T-helper 1 cell treated with Interleukin-12 subunit alpha and Interleukin-12 subunit beta and Interleukin-4 antibody, amounts not matched to agents 30 ng/mL and 1 ng/mL, for 36 hours (primary cell): ENCODE data around the gene AP4S1. TPM values are rescaled to one million over a fixed set of nuclear protein-coding genes. Genes with fewer than 3 reads are reported as not detected.
"Not testable (repeated sequence)": the region's sequence is repeated elsewhere in the genome, so short reads cannot be mapped to it uniquely, and the experiment has no call there.

ENCODE experiments used
- intact Hi-C: fragments of 100-400 bp; cut with micrococcal nuclease; formaldehyde crosslinking; loops from one replicate; pipeline ENCODE4 v1.15.1; 2024
- total RNA-seq: library from RNA; stranded (reverse); gene quantifications from 2 replicates; pipeline ENCODE4 v1.2.3, GENCODE V29; 2022

Gene AP4S1
- total RNA-seq, 1 donor from 2014 or later: 8.1 TPM

DNA sequence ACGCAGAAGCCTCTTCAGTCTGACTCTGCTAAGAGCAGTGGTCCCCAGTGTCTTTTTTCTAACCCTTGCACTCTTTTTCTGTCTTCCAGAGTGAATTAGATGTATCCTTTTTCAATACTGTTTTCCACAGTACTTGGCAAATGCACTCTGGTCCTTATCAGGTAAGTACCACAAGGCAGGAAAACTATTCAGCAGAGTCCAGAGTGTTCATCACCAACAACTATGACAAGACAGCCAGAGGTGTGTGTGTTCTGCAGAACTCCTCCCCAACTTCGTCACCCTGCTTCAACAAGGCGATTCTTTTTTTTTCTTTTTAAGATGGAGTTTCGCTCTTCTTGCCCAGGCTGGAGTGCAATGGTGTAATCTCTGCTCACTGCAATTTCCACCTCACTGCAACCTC lies 55.0 kb downstream of the AP4S1 start:
- intact Hi-C loops: loop anchor here (10.0 kb wide), 1 partner anchor 196 kb away; no protein-coding TSS in a partner anchor

DNA sequence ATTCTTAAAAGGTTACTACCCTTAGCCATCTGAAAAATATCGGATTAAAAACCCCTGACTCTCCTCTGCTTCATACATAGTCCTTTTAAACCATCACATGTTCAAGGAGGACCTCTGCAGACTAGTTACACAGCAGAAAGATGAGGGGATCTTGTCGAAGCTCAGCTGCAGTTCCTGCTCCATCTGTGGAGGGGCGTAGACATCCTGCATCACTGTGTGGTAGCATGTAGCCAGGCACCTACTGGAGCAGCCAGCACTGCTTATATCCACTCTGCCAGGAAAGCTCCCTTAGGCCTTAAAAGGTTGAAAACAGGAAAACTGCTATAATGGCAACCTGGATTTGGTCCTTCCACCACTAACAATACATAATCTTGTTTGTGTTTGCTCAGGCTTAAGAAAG lies 58.3 kb downstream of the AP4S1 start:
- intact Hi-C loops: loop anchor here (10.0 kb wide), 1 partner anchor 199 kb away; no protein-coding TSS in a partner anchor

DNA sequence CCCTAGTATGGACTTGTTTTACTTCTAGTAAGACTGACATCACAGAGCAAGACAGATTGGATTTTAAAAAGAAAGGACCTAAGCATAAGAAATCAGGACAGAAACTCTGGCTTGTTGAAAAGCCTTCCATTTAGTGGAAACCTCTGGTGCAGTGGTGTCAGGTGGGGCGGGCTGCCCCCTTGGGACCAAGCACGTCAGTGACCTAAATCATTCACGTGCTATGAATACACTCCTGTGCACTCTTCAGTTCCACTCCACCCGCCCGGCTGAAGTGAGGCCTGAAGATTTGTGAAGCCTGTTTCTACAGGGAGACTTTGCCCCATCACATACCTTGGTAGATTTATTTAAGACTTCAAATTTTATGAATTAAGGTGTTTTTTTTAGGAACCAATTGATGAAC lies 58.9 kb downstream of the AP4S1 start:
- intact Hi-C loops: loop anchor here (10.0 kb wide), 1 partner anchor 200 kb away; no protein-coding TSS in a partner anchor

DNA sequence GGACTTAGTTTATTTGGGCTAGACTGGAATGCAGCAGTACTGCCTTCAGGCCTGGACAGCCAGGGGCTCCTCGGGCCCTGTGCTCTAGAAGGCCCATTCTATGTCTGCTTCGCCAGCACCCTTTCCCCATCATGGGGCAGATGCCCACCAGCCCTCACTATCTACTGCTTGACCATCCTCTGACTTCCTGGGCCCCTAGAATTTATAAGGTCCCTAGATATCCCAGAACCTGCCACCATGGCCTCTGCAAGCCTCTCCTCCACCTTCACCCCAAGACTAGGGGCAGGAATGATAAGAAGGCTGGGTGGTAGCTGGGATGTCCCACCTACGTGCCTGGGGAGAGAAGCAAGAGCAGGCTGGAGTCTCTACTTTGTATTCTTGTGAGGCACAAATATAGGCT lies 59.6 kb downstream of the AP4S1 start:
- intact Hi-C loops: loop anchor here (10.0 kb wide), 1 partner anchor 200 kb away; no protein-coding TSS in a partner anchor

DNA sequence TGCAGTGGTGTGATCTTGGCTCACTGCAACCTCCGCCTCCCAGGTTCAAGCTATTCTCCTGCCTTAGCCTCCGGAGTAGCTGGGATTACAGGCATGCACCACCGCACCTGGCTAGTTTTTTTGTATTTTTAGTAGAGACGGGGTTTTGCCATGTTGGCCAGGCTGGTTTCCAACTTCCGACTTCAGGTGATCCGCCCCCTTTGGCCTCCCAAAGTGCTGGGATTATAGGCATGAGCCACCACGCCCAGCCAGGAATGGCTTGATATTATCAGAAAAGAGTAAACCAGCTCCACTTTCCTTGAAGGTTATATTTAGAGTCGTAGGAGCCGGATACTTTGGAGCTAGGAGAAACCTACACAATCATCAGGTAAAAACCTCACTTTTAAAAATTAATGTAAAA lies 61.0 kb downstream of the AP4S1 start:
- intact Hi-C loops: loop anchor here (10.0 kb wide), 1 partner anchor 202 kb away; no protein-coding TSS in a partner anchor

DNA sequence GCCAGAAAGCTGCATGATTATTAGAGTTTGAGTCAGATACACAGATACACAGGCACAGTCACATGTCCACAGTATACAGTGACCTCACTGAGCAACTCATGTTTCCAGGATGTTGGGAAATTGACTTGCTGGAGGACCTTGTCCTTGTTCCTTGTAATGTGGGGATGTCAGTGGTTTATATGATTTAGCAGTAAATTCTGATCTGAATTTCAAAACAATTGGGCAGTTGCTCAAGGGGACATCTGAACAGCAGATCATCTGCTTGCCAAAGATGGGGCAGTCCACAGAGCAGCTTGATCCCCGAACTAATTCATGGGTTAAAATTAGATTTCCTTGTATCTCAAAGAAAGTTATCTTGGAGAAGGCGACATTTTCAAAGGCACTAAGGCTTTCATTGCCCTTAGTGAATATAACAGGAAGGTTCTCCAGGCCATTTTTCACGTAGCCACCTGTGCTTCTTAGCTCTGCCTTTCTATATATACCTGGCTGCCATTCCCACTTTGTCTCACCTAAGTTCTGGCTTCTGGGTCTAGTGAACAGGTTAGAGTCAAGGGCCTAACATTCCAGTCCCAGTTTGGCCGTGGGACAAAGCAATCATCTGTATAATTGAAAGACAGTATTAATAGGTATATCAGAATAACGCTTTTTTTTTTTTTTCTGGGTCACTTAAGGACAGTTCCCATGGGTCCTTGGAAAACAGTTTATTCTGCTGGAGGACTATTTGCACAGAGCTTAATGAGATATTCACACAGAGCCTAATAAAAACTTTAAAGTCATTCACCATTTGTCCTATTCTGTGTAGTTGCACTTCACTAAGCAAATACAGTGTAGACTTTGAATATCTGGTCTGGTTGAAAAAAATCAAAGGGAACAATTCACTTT lies 65.7 kb downstream of the AP4S1 start:
- intact Hi-C loops: no loop called here

DNA sequence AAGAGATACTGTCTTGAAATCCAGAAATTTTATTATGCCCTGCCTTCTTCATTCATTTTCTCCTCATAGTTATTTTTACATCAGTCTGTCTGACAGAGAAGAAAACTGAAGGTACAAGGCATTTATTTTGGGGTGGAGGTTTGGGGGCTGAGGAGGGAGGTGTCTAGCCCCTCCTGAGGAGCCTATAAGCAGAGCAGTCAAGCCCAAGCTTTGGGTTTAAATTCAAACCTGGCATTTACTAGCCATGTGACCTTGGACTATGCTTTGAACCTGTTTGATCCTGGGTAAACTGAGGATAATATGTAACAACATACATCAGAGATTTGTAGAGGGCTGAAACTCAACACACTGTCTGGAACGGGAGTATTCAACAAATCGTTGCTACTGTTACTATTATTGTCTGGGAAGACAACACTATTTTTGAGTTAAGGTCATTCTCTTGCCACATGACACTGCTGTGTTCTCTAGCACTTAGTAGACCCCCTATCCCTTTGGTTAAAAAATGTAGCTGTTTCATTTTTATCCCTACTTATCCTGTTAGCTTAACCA lies 66.8 kb downstream of the AP4S1 start:
- intact Hi-C loops: no loop called here

DNA sequence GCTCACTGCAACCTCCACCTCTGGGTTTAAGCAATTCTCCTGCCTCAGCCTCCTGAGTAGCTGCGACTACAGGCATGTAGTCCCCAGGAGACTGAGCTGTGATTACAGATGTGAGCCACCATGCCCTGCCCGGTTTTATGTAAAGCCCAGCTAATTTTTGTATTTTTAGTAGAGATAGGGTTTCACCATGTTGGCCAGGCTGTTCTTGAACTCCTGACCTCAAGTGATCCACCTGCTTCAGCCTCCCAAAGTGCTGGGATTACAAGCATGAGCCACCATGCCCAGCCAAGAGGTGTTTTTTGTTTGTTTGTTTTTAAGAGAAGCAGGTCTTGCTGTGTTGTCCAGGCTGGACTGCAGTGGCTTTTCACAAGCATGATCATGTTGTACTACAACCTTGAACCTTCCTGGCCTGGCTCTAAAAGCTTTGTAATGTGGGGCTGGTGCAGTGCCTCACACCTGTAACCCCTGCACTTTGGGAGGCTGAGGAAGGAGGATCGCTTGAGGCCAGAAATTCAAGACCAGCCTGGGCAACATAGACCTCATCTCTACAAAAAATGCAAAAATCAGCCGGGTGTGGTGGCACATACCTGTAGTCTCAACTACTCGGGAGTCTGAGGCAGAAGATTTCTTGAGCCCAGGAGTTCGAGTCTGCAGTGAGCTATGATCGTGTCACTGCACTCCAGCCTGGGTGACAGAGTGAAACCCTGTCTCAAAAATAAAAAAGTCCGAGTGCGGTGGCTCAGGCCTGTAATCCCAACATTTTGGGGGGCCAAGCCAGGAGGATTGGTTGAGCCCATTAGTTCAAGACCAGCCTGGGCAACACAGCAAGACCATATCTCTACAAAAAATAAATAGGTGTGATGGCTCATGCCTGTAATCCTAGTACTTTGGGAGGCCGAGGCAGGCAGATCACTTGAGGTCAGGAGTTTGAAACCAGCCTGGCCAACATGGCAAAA lies 68.7 kb downstream of the AP4S1 start:
- intact Hi-C loops: not testable (repeated sequence)

DNA sequence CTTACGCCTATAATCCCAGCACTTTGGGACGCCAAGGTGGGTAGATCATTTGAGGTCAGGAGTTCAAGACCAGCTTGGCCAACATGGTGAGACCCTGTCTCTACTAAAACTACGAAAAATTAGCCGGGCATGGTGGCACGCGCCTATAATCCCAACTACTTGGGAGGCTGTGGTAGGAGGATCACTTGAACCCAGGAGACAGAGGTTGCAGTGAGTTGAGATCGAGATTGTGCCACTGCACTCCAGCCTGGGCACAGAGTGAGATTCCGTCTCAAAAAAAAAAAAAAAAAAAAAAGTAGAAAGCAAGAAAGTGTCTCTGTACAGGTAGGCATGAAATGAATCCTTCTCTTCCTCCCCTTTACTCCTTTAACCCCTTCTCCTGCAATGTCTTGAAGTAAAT lies 70.4 kb downstream of the AP4S1 start:
- intact Hi-C loops: not testable (repeated sequence)

DNA sequence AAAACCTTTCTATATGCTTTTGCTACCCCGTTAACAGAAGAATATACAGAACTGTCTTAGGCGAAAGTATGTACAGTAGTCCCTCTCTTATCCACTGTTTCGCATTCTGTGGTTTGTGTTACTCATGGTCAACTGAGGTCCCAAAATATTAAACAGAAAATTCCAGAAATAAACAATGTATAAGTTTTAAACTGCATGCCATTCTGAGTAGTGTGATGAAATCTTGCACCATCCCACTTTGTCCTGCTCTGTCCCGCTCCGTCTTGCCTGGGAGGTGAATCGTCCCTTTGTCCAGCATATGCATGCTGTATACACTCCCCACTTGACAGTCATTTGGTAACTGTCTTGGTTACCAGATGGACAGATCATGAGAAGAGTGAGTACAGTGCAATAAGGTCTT lies 70.8 kb downstream of the AP4S1 start:
- intact Hi-C loops: no loop called here

DNA sequence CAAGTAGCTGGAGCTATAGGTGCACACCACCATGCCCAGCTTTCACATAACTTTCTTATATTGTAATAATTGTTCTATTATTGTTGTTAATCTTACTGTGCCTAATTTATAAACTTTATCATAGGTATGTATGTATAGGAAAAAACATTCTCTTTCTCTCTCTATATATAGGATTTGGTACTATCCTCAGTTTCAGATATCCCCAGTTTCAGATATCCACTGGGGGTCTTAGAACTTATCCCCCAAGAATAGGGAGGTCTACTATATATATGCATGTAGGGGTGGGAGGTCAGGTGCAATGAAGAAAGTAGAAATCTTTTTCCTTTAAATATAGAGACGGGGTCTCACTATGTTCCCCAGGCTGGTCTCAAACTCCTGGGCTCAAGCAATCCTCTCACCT lies 71.6 kb downstream of the AP4S1 start:
- intact Hi-C loops: no loop called here

DNA sequence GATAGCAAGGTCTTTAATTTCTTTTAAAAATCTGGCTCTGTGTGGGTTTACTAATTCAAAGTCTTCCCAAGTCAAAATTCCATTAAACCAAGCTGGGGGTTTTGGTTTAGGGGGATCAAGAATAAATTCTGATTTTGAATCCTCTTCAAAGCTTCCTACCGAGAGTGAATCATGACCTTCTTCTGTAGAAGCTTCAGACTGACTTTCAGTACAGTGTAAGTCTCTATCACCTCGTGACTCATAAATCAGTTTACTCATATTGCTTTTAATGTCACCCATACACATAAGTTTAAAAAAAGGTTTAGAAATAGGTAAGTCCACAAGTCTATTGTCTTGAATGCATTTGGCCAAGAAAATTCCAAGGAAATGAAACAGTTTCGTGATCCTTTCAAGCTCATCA lies 81.3 kb downstream of the AP4S1 start:
- intact Hi-C loops: no loop called here

DNA sequence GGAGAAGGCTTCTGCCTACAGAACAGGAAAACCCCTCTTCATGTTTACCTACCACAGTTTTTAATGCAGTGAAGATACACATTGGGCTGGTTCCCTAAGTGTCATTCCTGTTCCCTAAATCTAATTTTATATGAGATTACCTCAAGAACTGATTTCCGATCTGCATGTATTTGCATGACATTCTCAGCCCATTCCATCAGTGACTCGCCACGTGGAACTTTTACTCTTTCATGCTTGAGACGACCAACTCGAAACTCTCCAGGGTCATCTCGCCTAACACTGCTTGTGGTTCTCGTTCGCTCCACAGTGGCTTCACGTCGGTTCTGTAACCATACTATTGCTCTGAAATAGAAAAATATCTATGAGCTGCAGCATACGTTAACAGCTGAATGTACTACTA lies 83.8 kb downstream of the AP4S1 start:
- intact Hi-C loops: no loop called here

DNA sequence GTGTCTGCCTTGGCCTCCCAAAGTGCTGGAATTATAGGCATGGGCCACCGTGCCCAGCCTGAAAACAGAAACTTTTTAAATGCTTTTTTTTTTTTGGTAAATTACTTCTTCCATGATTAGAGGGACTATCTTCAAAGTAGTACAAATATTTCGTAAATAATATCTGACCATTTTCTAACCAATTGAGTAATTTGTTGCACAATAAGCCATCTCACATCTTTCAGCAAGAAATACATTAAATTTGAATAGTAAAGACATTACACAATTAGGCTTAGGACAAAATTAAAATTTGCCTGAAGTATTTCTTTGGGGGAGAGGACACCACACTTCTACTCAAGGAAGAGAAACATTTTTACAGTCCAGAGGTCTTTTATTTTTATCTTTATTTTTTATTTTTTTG lies 85.4 kb downstream of the AP4S1 start:
- intact Hi-C loops: no loop called here

DNA sequence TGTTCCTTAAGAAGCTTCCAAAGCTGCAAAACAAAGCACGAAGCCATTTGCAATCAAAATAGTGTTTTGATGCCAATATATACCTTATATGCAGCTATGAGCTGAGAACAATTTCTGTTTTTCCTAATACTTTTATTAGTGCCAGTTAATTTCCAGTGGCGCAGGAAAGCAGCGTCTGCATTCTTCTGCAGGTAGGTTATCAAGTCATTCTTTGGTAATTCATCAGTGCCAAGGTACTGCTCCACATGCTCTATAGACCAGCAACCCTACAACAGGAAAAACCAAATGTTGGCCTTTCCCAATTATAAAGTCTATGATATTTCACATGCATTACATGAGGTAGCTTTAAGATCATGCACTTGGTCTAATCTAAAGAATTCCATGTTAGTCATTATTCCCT lies 88.3 kb downstream of the AP4S1 start:
- intact Hi-C loops: no loop called here

DNA sequence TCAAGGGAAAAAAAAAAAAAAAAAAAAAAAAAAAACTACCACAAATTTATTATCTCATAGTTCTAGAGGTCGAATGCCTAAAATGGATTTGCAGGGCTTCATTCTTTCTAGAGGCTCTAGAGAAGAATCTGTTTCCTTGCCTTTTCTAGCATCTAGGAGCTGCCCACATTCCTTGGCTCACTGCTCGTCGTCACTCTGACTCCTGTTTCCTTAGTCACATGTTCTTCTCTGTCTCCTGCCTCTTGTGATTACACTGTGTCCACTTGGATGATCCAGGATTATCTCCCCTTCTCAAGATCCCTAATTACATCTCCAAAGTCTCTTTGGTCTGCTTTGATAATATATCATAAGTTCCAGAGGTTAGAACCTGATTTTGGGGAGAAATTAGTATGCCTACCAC lies 93.4 kb downstream of the AP4S1 start:
- intact Hi-C loops: no loop called here

DNA sequence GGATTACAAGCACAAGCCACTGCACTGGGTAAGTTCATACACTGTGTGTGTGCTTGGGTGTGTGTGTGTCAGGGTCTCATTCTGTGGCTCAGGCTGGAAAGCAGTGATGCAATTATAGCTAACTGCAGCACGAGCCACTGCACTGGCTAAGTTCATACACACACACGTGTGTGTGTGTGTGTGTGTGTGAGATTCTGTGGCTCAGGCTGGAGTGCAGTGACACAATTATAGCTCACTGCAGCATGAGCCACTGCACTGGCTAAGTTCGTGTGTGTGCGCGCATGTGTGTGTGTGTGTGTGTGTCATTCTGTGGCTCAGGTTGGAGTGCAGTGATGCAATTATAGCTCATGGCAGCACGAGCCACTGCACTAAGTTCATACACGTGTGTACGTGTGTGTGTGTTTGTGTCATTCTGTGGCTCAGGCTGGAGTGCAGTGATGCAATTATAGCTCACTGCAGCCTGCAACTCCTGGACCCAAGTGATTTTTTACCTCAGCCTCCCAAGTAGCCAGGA lies 96.7 kb downstream of the AP4S1 start:
- intact Hi-C loops: loop anchor here (10.0 kb wide), 1 partner anchor 953 kb away; the partner anchor contains the start of gene ARHGAP5

DNA sequence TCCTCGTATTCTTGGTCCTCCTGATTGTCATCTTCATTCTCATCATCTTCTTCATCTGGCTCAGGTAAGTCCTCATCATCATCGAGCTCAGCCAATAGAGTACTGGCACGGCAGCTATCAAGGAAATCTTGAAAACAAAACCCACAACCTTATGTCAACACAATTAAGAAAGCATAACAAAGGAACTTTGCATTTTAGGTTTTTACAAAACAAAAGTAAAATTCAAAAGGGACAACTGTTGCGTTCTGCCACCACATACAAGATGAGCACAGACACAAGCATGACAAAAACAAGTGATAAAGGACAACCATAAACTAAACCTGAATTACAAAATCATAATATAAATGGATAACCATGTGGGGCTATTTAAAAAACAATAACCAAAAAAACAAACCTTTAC lies 97.5 kb downstream of the AP4S1 start:
- intact Hi-C loops: loop anchor here (10.0 kb wide), 1 partner anchor 952 kb away; the partner anchor contains the start of gene ARHGAP5

DNA sequence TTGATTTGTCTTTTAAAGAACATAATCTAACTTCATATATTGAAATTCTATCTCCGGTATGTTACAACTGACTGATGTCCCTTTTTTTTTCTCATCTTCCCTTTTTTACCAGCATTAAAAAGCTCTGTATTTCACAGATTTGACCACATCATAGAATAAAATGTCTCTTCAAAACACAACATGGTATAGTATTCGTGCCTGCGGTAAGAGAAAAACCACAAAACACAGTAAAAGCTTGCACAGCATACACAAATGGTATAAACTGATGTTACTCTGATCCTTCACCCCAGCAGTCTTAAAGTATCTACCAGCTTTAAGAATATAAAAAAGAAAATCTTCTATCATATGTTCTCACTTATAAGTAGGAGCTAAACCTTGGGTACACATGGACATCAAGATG lies 98.7 kb downstream of the AP4S1 start:
- intact Hi-C loops: loop anchor here (10.0 kb wide), 1 partner anchor 951 kb away; the partner anchor contains the start of gene ARHGAP5

DNA sequence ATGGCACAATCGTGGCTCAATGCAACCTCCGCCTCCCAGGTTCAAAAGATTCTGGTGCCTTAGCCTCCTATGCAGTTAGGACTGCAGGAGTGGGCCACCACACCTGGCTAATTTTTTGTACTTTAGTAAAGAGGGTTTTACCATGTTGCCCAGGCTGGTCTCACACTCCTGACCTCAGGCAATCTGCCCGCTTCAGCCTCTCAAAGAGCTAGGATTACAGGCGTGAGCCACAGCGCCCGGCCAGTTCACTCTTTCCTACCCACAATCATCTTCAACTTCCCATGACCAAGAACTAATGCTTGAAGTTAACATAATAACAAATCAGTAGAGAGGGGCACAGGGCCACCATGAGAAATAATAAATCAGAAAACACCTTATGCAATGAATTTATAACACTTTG lies 99.8 kb downstream of the AP4S1 start:
- intact Hi-C loops: loop anchor here (5.0 to 10.0 kb wide), 4 partner anchors 503 to 1077 kb away; partner anchors contain the start of genes ARHGAP5, G2E3, RNU6-7 and RNU6-8

DNA sequence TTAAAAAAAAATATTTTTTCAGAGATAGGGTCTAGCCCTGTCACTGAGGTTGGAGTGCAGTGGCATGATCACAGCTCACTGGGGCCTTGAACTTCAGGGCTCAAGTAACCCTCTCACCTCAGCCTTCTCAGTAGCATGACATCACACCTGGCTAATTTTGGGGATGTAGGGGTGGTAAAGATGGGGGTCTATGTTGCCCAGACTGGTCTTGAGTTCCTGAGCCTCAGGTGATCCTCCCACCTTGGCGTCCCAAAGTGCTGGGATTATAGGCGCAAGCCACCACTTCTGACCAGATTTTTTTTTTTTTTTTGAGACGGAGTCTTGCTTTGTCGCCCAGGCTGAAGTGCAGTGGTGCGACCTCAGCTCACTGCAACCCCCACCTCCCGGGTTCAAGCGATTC lies 101.2 kb downstream of the AP4S1 start:
- intact Hi-C loops: loop anchor here (1.0 to 10.0 kb wide), 9 partner anchors 82 to 1076 kb away; partner anchors contain the start of genes ARHGAP5, DTD2, G2E3 and HEATR5A
